ENCODE measurements around the gene ATP2C1.

The ATP2C1 gene

GRCh38 chr3:131047582-131047981 lies 153.7 kb downstream of the ATP2C1 start:
- no peak for DNase-seq (ENCODE audit: low spot score)

- no peak for DNase-seq (ENCODE audit: low spot score)
These were observed 154.1 kb downstream of the ATP2C1 start for GRCh38 chr3:131048030-131048429.

- no peak for DNase-seq (ENCODE audit: low spot score)
These were observed 156.1 kb downstream of the ATP2C1 start for GRCh38 chr3:131050001-131050400.

- no peak for DNase-seq (ENCODE audit: low spot score)
These were observed 159.4 kb downstream of the ATP2C1 start for GRCh38 chr3:131053043-131053859.

All from AG20443 (cell line).